GM18907 (cell line): ENCODE results near the gene EXT2.

Experiments
- ATAC-seq: cut with Tn5 transposase; IDR thresholded peaks from one replicate; pipeline ENCODE4 v1.9.1; 2021; ENCODE audit warnings: mild to moderate bottlenecking, moderate library complexity; ENCODE audit not compliant: unreplicated experiment

The EXT2 gene

GRCh38 chr11:44198146-44198724 lies 102.8 kb downstream of the EXT2 start:
- ATAC-seq: no peak

GRCh38 chr11:44199298-44199697 lies 103.8 kb downstream of the EXT2 start:
- ATAC-seq: no peak

- ATAC-seq: no peak
Observed at GRCh38 chr11:44199816-44200215, 104.3 kb downstream of the EXT2 start.

- ATAC-seq: no peak
Observed at GRCh38 chr11:44203270-44204043, 108.0 kb downstream of the EXT2 start.

GRCh38 chr11:44205352-44205751 lies 109.9 kb downstream of the EXT2 start:
- ATAC-seq: no peak

- no peak for ATAC-seq
Observed at GRCh38 chr11:44205836-44206235, 110.4 kb downstream of the EXT2 start.

- no peak for ATAC-seq
Observed at GRCh38 chr11:44207292-44207691, 111.8 kb downstream of the EXT2 start.

- ATAC-seq: no peak
Observed at GRCh38 chr11:44208976-44209603, 113.6 kb downstream of the EXT2 start.

GRCh38 chr11:44212128-44212527 lies 116.7 kb downstream of the EXT2 start:
- no peak for ATAC-seq

GRCh38 chr11:44213148-44213547 lies 117.7 kb downstream of the EXT2 start:
- ATAC-seq: no peak

GRCh38 chr11:44217432-44217831 lies 122.0 kb downstream of the EXT2 start:
- ATAC-seq: no peak

- no peak for ATAC-seq
Observed at GRCh38 chr11:44219830-44220796, 124.6 kb downstream of the EXT2 start.

- no peak for ATAC-seq
Observed at GRCh38 chr11:44221456-44221855, 126.0 kb downstream of the EXT2 start.

GRCh38 chr11:44221992-44222391 lies 126.5 kb downstream of the EXT2 start:
- ATAC-seq: no peak

GRCh38 chr11:44223238-44223637 lies 127.8 kb downstream of the EXT2 start:
- no peak for ATAC-seq

- no peak for ATAC-seq
Observed at GRCh38 chr11:44224867-44225501, 129.5 kb downstream of the EXT2 start.

GRCh38 chr11:44226490-44226889 lies 131.0 kb downstream of the EXT2 start:
- ATAC-seq: no peak

- no peak for ATAC-seq
Observed at GRCh38 chr11:44226945-44227344, 131.5 kb downstream of the EXT2 start.

GRCh38 chr11:44228379-44228778 lies 132.9 kb downstream of the EXT2 start:
- no peak for ATAC-seq

GRCh38 chr11:44229098-44229497 lies 133.6 kb downstream of the EXT2 start:
- no peak for ATAC-seq

- no peak for ATAC-seq
Observed at GRCh38 chr11:44229624-44230023, 134.1 kb downstream of the EXT2 start.
